OCI-LY1 (cell line): ENCODE results near the gene ZCCHC14.

ENCODE experiments used
- H2AFZ ChIP-seq: fragments of 200-600 bp; sonication (generic), shearing (Covaris generic); 2 replicates; pipeline ENCODE4 v1.6.0; 2014; ENCODE audit warnings: antibody characterized with exemption, mild to moderate bottlenecking, low read length
- H3F3A ChIP-seq: fragments of 200-600 bp; sonication (generic), shearing (Covaris generic); 2 replicates; pipeline ENCODE4 v1.6.0; 2014; ENCODE audit warnings: mild to moderate bottlenecking, antibody characterized with exemption, low read length, moderate library complexity; ENCODE audit not compliant: insufficient read depth
- H3K27ac ChIP-seq: fragments of 200-600 bp; sonication (generic); 2 replicates; pipeline ENCODE4 v1.5.1; 2014; ENCODE audit warnings: low read length, mixed run types, mild to moderate bottlenecking, low read depth; ENCODE audit not compliant: poor library complexity, severe bottlenecking
- H3K27me3 ChIP-seq: fragments of 200-600 bp; sonication (generic); 2 replicates; pipeline ENCODE4 v1.6.0; 2014; ENCODE audit warnings: antibody characterized with exemption, mild to moderate bottlenecking, low read length, moderate library complexity; ENCODE audit not compliant: insufficient read depth
- H3K36me3 ChIP-seq: fragments of 200-600 bp; sonication (generic); 2 replicates; pipeline ENCODE4 v1.6.1; 2014; ENCODE audit warnings: mild to moderate bottlenecking, antibody characterized with exemption, low read length, moderate library complexity, mixed read lengths; ENCODE audit not compliant: insufficient read depth
- H3K4me1 ChIP-seq: fragments of 200-600 bp; sonication (generic); 2 replicates; pipeline ENCODE4 v1.5.1; 2014; ENCODE audit warnings: mild to moderate bottlenecking, low read length, moderate library complexity; ENCODE audit not compliant: insufficient read depth, severe bottlenecking
- H3K4me2 ChIP-seq: fragments of 200-600 bp; sonication (generic), shearing (Covaris generic); 2 replicates; pipeline ENCODE4 v1.6.1; 2014; ENCODE audit warnings: low read length
- H3K4me3 ChIP-seq: fragments of 200-600 bp; sonication (generic); 2 replicates; pipeline ENCODE4 v1.5.1; 2014; ENCODE audit warnings: low read length, low read depth, mild to moderate bottlenecking, mixed read lengths; ENCODE audit not compliant: poor library complexity, severe bottlenecking
- H3K79me2 ChIP-seq: fragments of 200-600 bp; shearing (Covaris generic); 2 replicates; pipeline ENCODE4 v1.6.1; 2016; ENCODE audit warnings: mixed run types, low read length, mixed read lengths; ENCODE audit not compliant: insufficient read depth
- H3K9ac ChIP-seq: fragments of 200-600 bp; sonication (generic), shearing (Covaris generic); 2 replicates; pipeline ENCODE4 v1.6.1; 2014; ENCODE audit warnings: mild to moderate bottlenecking, low read length, mixed read lengths
- H3K9me2 ChIP-seq: fragments of 200-600 bp; sonication (generic), shearing (Covaris generic); 2 replicates; pipeline ENCODE4 v1.6.1; 2014; ENCODE audit warnings: low read depth, mild to moderate bottlenecking, low read length, mixed read lengths
- H3K9me3 ChIP-seq: fragments of 200-600 bp; shearing (Covaris generic); 2 replicates; pipeline ENCODE4 v1.6.1; 2014; ENCODE audit warnings: low read length, mixed read lengths
- H4K20me1 ChIP-seq: fragments of 200-600 bp; sonication (generic), shearing (Covaris generic); 2 replicates; pipeline ENCODE4 v1.6.0; 2016; ENCODE audit warnings: mild to moderate bottlenecking, low read length; ENCODE audit not compliant: insufficient read depth
- CTCF ChIP-seq: fragments of 200-600 bp; sonication (generic), shearing (Covaris generic); IDR thresholded peaks from 2 replicates; pipeline ENCODE4 v1.5.1; 2017; ENCODE audit warnings: mild to moderate bottlenecking, antibody characterized with exemption, low read length, moderate library complexity, mixed read lengths
- EZH2 ChIP-seq: fragments of 200-600 bp; sonication (generic), shearing (Covaris generic); IDR thresholded peaks from 2 replicates; pipeline ENCODE4 v1.8.0; 2017; ENCODE audit warnings: borderline replicate concordance, mixed run types, mild to moderate bottlenecking, antibody characterized with exemption, low read length, moderate library complexity, mixed read lengths

The ZCCHC14 gene

GRCh38 chr16:87418216-87418615 lies 74.6 kb downstream of the ZCCHC14 start:
- H3K4me1 ChIP-seq: no peaks in the 10 kb centered on the region
- H4K20me1 ChIP-seq: no peaks in the 10 kb centered on the region
- no peak overlapping the region for H3K9ac ChIP-seq
- TF ChIP-seq EZH2 (no peak), CTCF (no peak)
- no peaks in the 10 kb centered on the region for H3K9me3 ChIP-seq
- no peaks in the 10 kb centered on the region for H3F3A ChIP-seq
- H3K79me2 ChIP-seq: no peaks in the 10 kb centered on the region
- H3K27me3 ChIP-seq: no peaks in the 10 kb centered on the region
- H3K4me3 ChIP-seq: no peak overlapping the region
- no peak overlapping the region for H2AFZ ChIP-seq
- peaks cover 52% of the 10 kb centered on the region for H3K36me3 ChIP-seq
- H3K4me2 ChIP-seq: no peak overlapping the region
- no peak overlapping the region for H3K27ac ChIP-seq
- no peaks in the 10 kb centered on the region for H3K9me2 ChIP-seq

- no peaks in the 10 kb centered on the region for H3K79me2 ChIP-seq
- peaks cover 53% of the 10 kb centered on the region for H3K36me3 ChIP-seq
- H3K27ac ChIP-seq: no peak overlapping the region
- no peak overlapping the region for H3K9ac ChIP-seq
- H3K27me3 ChIP-seq: no peaks in the 10 kb centered on the region
- TF ChIP-seq CTCF (no peak), EZH2 (no peak)
- no peak overlapping the region for H2AFZ ChIP-seq
- H3K4me1 ChIP-seq: no peaks in the 10 kb centered on the region
- no peaks in the 10 kb centered on the region for H3F3A ChIP-seq
- H3K9me3 ChIP-seq: no peaks in the 10 kb centered on the region
- no peaks in the 10 kb centered on the region for H4K20me1 ChIP-seq
- no peak overlapping the region for H3K4me2 ChIP-seq
- H3K9me2 ChIP-seq: no peaks in the 10 kb centered on the region
- H3K4me3 ChIP-seq: no peak overlapping the region
Observed at GRCh38 chr16:87417528-87417910, 75.3 kb downstream of the ZCCHC14 start.

GRCh38 chr16:87416826-87417527 lies 75.8 kb downstream of the ZCCHC14 start:
- TF ChIP-seq CTCF (peak; percentile 65), EZH2 (no peak)
- peaks cover 54% of the 10 kb centered on the region for H3K36me3 ChIP-seq

More at GRCh38 chr16:87416826-87417527, 75.8 kb downstream of the ZCCHC14 start:
- Histone ChIP-seq H3K9me2 (no peaks in the 10 kb centered on the region), H3K4me1 (no peaks in the 10 kb centered on the region), H3K4me3 (no peak overlapping the region), H3K27ac (no peak overlapping the region), H3K79me2 (no peaks in the 10 kb centered on the region), H3K4me2 (no peak overlapping the region), H3K27me3 (no peaks in the 10 kb centered on the region), H3F3A (no peaks in the 10 kb centered on the region), H4K20me1 (no peaks in the 10 kb centered on the region), H3K9ac (no peak overlapping the region), H3K9me3 (no peaks in the 10 kb centered on the region), H2AFZ (no peak overlapping the region)
